ENCODE data around the gene KIAA0753.
"Not testable (repeated sequence)": the region's sequence is repeated elsewhere in the genome, so short reads cannot be mapped to it uniquely, and the experiment has no call there.

The KIAA0753 gene

DNA sequence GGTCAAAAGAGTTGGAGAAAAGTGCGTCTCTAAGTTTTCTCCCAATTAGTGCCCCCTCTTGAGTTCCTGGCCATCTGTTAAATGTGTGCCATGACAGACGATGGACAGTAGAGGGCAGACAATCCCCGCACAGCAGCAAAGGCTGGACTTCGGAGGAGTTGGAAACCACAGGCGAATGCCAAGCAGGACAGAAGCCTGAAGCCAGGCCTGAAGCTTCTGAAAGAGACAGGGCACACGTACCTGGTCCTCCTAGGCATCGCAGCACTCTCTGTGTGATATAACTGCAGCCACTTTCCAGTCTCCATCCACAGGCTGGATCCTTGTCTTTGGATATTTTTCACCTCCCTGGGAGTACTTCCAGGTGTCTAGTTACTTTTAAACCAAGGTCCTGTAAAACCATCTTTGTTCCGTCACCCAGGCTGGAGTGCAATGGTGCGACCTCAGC lies 25.6 kb upstream of the KIAA0753 start:
- Histone ChIP-seq H2BK12ac (ENCODE audit: low read length) (no peak overlapping the region), H2AK5ac (ENCODE audit: low read length) (no peak overlapping the region), H3K23ac (ENCODE audit: low read length) (no peak overlapping the region), H3K9ac (ENCODE audit: low read length) (no peak overlapping the region), H3K4me3 (ENCODE audit: low read depth, low read length) (no peak overlapping the region), H3K4me2 (ENCODE audit: low read length) (no peak overlapping the region), H3K9me3 (ENCODE audit: insufficient read depth, low read depth, low read length) (no peaks in the 10 kb centered on the region), H3K79me1 (ENCODE audit: low read length) (no peaks in the 10 kb centered on the region), H3K79me2 (ENCODE audit: control insufficient read depth, insufficient read depth, low read length, poor library complexity) (no peaks in the 10 kb centered on the region), H3K4ac (ENCODE audit: low read depth, low read length) (no peak overlapping the region), H4K8ac (ENCODE audit: low read depth, low read length) (no peak overlapping the region), H3K14ac (ENCODE audit: low read length) (no peak overlapping the region), H2BK5ac (ENCODE audit: low read depth, low read length, poor library complexity) (no peak overlapping the region), H3K27me3 (ENCODE audit: insufficient read depth, low read length) (no peaks in the 10 kb centered on the region), H3K4me1 (ENCODE audit: control insufficient read depth in 1 of 2, insufficient read depth in 2 of 2, low read length in 2 of 2) (peaks cover 0 to 2% of the 10 kb centered on the region in 2 experiments), H3K27ac (ENCODE audit: low read depth, low read length) (no peak overlapping the region), H4K12ac (ENCODE audit: low read depth, low read length) (no peak overlapping the region), H2AFZ (ENCODE audit: insufficient read depth, low read length, poor library complexity) (no peak overlapping the region), H2BK120ac (ENCODE audit: insufficient read depth, low read length, poor library complexity) (no peak overlapping the region), H3K36me3 (ENCODE audit: control insufficient read depth in 1 of 2, insufficient read depth in 2 of 2, low read length in 2 of 2) (no peaks in the 10 kb centered on the region), H4K91ac (ENCODE audit: low read depth, low read length) (no peak overlapping the region), H3K18ac (ENCODE audit: low read length) (no peak overlapping the region)
- DNase-seq, result peak; percentile 49 to 82
- no CpG with 5 or more reads among the region's 9 CpGs for WGBS (ENCODE audit: extremely low coverage, insufficient coverage, insufficient read length)

DNA sequence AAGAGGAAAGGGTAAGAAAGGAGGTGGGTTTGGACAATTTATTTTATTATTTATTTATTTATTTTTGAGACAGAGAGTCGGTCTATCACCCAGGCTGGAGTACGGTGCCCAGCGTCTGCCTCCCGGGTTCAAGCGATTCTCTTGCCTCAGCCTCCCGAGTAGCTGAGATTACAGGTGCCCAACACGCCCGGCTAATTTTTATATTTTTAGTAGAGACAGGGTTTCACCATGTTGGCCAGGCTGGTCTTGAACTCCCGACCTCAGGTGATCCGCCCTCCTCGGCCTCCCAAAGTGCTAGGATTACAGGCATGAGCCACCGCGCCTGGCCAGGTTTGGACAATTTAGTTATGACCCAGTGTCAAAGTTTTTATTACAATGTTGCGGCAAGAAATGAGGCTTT lies 22.7 kb upstream of the KIAA0753 start:
- not testable (repeated sequence) for H3K27me3 ChIP-seq (ENCODE audit: insufficient read depth, low read length); H2BK12ac ChIP-seq (ENCODE audit: low read length); H4K12ac ChIP-seq (ENCODE audit: low read depth, low read length); H2AFZ ChIP-seq (ENCODE audit: insufficient read depth, low read length, poor library complexity); H3K4me3 ChIP-seq (ENCODE audit: low read depth, low read length); H3K23ac ChIP-seq (ENCODE audit: low read length); H3K36me3 ChIP-seq (ENCODE audit: control insufficient read depth in 1 of 2, insufficient read depth in 2 of 2, low read length in 2 of 2); H3K4ac ChIP-seq (ENCODE audit: low read depth, low read length); H4K8ac ChIP-seq (ENCODE audit: low read depth, low read length); H3K18ac ChIP-seq (ENCODE audit: low read length); H3K14ac ChIP-seq (ENCODE audit: low read length); H2BK5ac ChIP-seq (ENCODE audit: low read depth, low read length, poor library complexity); H3K27ac ChIP-seq (ENCODE audit: low read depth, low read length); DNase-seq; H2BK120ac ChIP-seq (ENCODE audit: insufficient read depth, low read length, poor library complexity); H3K79me2 ChIP-seq (ENCODE audit: control insufficient read depth, insufficient read depth, low read length, poor library complexity); H4K91ac ChIP-seq (ENCODE audit: low read depth, low read length); H3K4me2 ChIP-seq (ENCODE audit: low read length); H3K4me1 ChIP-seq (ENCODE audit: control insufficient read depth in 1 of 2, insufficient read depth in 2 of 2, low read length in 2 of 2); H3K79me1 ChIP-seq (ENCODE audit: low read length); H3K9ac ChIP-seq (ENCODE audit: low read length); H2AK5ac ChIP-seq (ENCODE audit: low read length); H3K9me3 ChIP-seq (ENCODE audit: insufficient read depth, low read depth, low read length)
- no CpG with 5 or more reads among the region's 14 CpGs for WGBS (ENCODE audit: extremely low coverage, insufficient coverage, insufficient read length)

DNA sequence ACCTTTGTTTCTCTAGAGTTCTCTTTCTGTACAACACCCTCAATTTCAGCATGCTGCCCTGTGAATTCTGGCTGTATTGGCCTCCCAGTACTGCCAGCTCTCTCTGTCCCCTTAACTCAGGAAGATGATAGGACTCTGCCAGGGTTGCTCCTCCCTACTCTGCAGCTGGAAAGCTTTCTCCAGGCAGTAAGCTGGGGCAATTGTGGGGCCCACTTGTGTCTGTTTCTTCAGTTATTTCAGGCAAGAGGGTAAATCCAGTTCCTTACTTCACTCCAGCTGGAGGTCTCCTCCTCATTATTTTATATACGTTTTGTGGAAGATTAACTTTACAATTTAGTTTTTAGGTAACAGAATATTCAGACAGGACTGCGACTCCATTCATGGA lies 20.9 kb upstream of the KIAA0753 start:
- no peak overlapping the region for H2BK12ac ChIP-seq (ENCODE audit: low read length)
- H3K36me3 ChIP-seq (ENCODE audit: control insufficient read depth in 1 of 2, insufficient read depth in 2 of 2, low read length in 2 of 2), result no peaks in the 10 kb centered on the region
- H3K14ac ChIP-seq (ENCODE audit: low read length), result no peak overlapping the region
- no peaks in the 10 kb centered on the region for H3K27me3 ChIP-seq (ENCODE audit: insufficient read depth, low read length)
- no peaks in the 10 kb centered on the region for H3K9me3 ChIP-seq (ENCODE audit: insufficient read depth, low read depth, low read length)
- H3K4ac ChIP-seq (ENCODE audit: low read depth, low read length), result no peak overlapping the region
- H3K4me3 ChIP-seq (ENCODE audit: low read depth, low read length), result no peak overlapping the region
- no peak overlapping the region for H4K91ac ChIP-seq (ENCODE audit: low read depth, low read length)
- H2BK5ac ChIP-seq (ENCODE audit: low read depth, low read length, poor library complexity), result no peak overlapping the region
- no peak overlapping the region for H2AK5ac ChIP-seq (ENCODE audit: low read length)
- no peak overlapping the region for H3K27ac ChIP-seq (ENCODE audit: low read depth, low read length)
- DNase-seq, result no peak
- no peak overlapping the region for H3K23ac ChIP-seq (ENCODE audit: low read length)
- H3K79me1 ChIP-seq (ENCODE audit: low read length), result no peaks in the 10 kb centered on the region
- no peak overlapping the region for H3K4me2 ChIP-seq (ENCODE audit: low read length)
- H2AFZ ChIP-seq (ENCODE audit: insufficient read depth, low read length, poor library complexity), result no peak overlapping the region
- H3K18ac ChIP-seq (ENCODE audit: low read length), result no peak overlapping the region
- no peaks in the 10 kb centered on the region for H3K4me1 ChIP-seq (ENCODE audit: control insufficient read depth in 1 of 2, insufficient read depth in 2 of 2, low read length in 2 of 2)
- no peak overlapping the region for H4K8ac ChIP-seq (ENCODE audit: low read depth, low read length)
- H2BK120ac ChIP-seq (ENCODE audit: insufficient read depth, low read length, poor library complexity), result no peak overlapping the region
- no CpG with 5 or more reads among the region's 2 CpGs for WGBS (ENCODE audit: extremely low coverage, insufficient coverage, insufficient read length)
- H3K79me2 ChIP-seq (ENCODE audit: control insufficient read depth, insufficient read depth, low read length, poor library complexity), result no peaks in the 10 kb centered on the region
- H3K9ac ChIP-seq (ENCODE audit: low read length), result no peak overlapping the region
- H4K12ac ChIP-seq (ENCODE audit: low read depth, low read length), result no peak overlapping the region

DNA sequence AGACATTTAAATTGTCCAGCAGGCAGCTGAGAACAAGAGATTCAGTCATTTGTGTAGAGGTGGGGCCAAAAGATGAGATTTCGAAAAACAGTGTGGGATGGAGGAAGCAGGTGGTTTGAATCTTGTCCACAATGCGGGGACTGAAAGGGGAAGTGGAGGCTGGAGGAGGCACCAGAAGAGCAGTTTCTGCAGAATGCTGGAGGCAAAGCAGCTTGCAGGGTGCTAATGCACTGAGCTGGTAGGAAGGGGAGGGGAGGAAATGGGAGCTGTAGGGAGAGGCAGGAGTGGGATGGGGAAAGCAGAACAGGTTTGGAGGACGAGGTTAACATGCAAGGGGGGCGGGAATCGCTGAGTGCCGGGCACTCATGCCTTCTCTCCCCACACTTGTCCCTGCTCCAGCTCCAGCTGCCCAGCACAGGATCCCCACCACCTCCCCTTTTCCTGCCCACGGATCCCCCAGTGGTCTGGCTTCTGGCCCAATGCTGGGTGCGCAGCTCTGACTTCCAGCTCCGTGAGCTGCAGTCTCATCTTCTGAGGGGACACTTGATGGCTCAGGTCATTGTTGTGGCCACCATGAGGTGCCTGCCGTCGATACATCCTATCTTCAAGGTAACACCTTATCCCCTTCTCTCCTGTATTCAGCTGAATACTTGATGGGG lies 20.4 kb upstream of the KIAA0753 start:
- no peak overlapping the region for H4K91ac ChIP-seq (ENCODE audit: low read depth, low read length)
- DNase-seq, result no peak
- H3K23ac ChIP-seq (ENCODE audit: low read length), result no peak overlapping the region
- H4K8ac ChIP-seq (ENCODE audit: low read depth, low read length), result no peak overlapping the region
- peaks cover 2% of the 10 kb centered on the region for H3K27me3 ChIP-seq (ENCODE audit: insufficient read depth, low read length)
- WGBS (ENCODE audit: extremely low coverage, insufficient coverage, insufficient read length), result no CpG with 5 or more reads among the region's 11 CpGs
- no peaks in the 10 kb centered on the region for H3K79me2 ChIP-seq (ENCODE audit: control insufficient read depth, insufficient read depth, low read length, poor library complexity)
- H3K4me2 ChIP-seq (ENCODE audit: low read length), result no peak overlapping the region
- H3K4me1 ChIP-seq (ENCODE audit: control insufficient read depth in 1 of 2, insufficient read depth in 2 of 2, low read length in 2 of 2), result no peaks in the 10 kb centered on the region
- no peak overlapping the region for H2BK5ac ChIP-seq (ENCODE audit: low read depth, low read length, poor library complexity)
- no peaks in the 10 kb centered on the region for H3K79me1 ChIP-seq (ENCODE audit: low read length)
- H3K27ac ChIP-seq (ENCODE audit: low read depth, low read length), result no peak overlapping the region
- H2BK12ac ChIP-seq (ENCODE audit: low read length), result no peak overlapping the region
- H3K4ac ChIP-seq (ENCODE audit: low read depth, low read length), result no peak overlapping the region
- no peak overlapping the region for H3K14ac ChIP-seq (ENCODE audit: low read length)
- no peak overlapping the region for H3K18ac ChIP-seq (ENCODE audit: low read length)
- no peaks in the 10 kb centered on the region for H3K9me3 ChIP-seq (ENCODE audit: insufficient read depth, low read depth, low read length)
- H3K4me3 ChIP-seq (ENCODE audit: low read depth, low read length), result no peak overlapping the region
- H3K36me3 ChIP-seq (ENCODE audit: control insufficient read depth in 1 of 2, insufficient read depth in 2 of 2, low read length in 2 of 2), result no peaks in the 10 kb centered on the region
- no peak overlapping the region for H2BK120ac ChIP-seq (ENCODE audit: insufficient read depth, low read length, poor library complexity)
- no peak overlapping the region for H2AFZ ChIP-seq (ENCODE audit: insufficient read depth, low read length, poor library complexity)
- H3K9ac ChIP-seq (ENCODE audit: low read length), result no peak overlapping the region
- no peak overlapping the region for H4K12ac ChIP-seq (ENCODE audit: low read depth, low read length)
- H2AK5ac ChIP-seq (ENCODE audit: low read length), result no peak overlapping the region
